Measurements from ENCODE around the gene MED12.

DNA sequence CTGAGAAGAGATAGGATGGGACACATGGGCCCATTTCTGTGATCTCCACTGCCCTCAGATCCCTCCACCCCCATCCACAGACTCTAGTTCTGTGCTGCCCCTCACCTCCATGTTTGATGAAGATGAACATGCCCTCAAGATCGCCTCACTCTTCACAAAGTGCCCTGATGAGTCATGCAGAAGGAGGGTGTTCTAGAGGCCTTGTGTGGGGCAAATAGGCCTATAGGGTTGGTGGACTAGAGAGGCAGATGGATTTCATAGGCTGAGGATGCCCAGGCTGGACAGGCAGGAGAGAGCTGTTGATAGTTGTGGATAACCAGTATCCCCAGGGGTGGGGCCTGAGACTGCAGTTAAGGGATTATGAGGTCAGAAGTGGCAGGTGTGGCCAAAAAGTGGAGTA is 12.0 kb upstream of the MED12 start, which contains the start of gene CXorf65:
- TF ChIP-seq, protein P1, sequence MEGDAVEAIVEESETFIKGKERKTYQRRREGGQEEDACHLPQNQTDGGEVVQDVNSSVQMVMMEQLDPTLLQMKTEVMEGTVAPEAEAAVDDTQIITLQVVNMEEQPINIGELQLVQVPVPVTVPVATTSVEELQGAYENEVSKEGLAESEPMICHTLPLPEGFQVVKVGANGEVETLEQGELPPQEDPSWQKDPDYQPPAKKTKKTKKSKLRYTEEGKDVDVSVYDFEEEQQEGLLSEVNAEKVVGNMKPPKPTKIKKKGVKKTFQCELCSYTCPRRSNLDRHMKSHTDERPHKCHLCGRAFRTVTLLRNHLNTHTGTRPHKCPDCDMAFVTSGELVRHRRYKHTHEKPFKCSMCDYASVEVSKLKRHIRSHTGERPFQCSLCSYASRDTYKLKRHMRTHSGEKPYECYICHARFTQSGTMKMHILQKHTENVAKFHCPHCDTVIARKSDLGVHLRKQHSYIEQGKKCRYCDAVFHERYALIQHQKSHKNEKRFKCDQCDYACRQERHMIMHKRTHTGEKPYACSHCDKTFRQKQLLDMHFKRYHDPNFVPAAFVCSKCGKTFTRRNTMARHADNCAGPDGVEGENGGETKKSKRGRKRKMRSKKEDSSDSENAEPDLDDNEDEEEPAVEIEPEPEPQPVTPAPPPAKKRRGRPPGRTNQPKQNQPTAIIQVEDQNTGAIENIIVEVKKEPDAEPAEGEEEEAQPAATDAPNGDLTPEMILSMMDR (conservative IDR thresholded peaks at IDR 0.05 in 1 of 2, IDR thresholded peaks at IDR 0.05 in 1 of 2; ENCODE audit: extremely low read depth in 1 of 2, insufficient read depth in 1 of 2, low read depth in 1 of 2, low read length in 2 of 2): no peak
- no peak for TF ChIP-seq EZH2 (IDR thresholded peaks at IDR 0.05; ENCODE audit: borderline replicate concordance, low read length)

Data from mammary epithelial cell (primary cell).